Esophagus squamous epithelium (tissue), 5 donors: Measurements from ENCODE around the gene CATSPERD. TPM values are rescaled to one million over a fixed set of nuclear protein-coding genes. Genes with fewer than 3 reads are reported as not detected.
"Not testable (repeated sequence)": the region's sequence is repeated elsewhere in the genome, so short reads cannot be mapped to it uniquely, and the experiment has no call there.

Experiments used
- DNase-seq: peaks from one replicate; lab custom pipeline; 2025; lab: John Stamatoyannopoulos, UW
- H3K27ac ChIP-seq, 4 donors: fragments of 200-600 bp; sonication (generic); one replicate each; pipeline ENCODE4 v1.5.1; 2016 to 2019; ENCODE audit warnings: mild to moderate bottlenecking in 1 of 4
- H3K27me3 ChIP-seq, 4 donors: fragments of 200-600 bp; sonication (generic); 1 replicate in 3 of 4; 2 replicates in 1 of 4; pipeline versions ENCODE4 v1.5.1 to v1.6.0; 2017 to 2021; ENCODE audit warnings: antibody characterized with exemption in 1 of 4
- H3K36me3 ChIP-seq, 3 donors: fragments of 200-600 bp; sonication (generic); one replicate each; pipeline ENCODE4 v1.5.1; 2016 to 2019
- H3K4me1 ChIP-seq, 3 donors: fragments of 200-600 bp; sonication (generic); one replicate each; pipeline ENCODE4 v1.5.1; 2017 to 2019
- H3K4me3 ChIP-seq, 4 donors: fragments of 200-600 bp; sonication (generic); 1 replicate in 3 of 4; 2 replicates in 1 of 4; pipeline ENCODE4 v1.5.1; 2016 to 2019; ENCODE audit warnings: mild to moderate bottlenecking in 2 of 4, moderate library complexity in 1 of 4
- H3K9me3 ChIP-seq, 3 donors: fragments of 200-600 bp; sonication (generic); one replicate each; pipeline ENCODE4 v1.5.1; 2016 to 2019
- CTCF ChIP-seq, 6 experiments: fragments of 450-650 bp in 4 of 6; fragments of 200-600 bp in 2 of 6; sonication (generic) in 2 of 6; IDR thresholded peaks; one replicate each; pipeline ENCODE4 v1.5.1; 2016 to 2019; ENCODE audit warnings: antibody characterized with exemption in 6 of 6, mild to moderate bottlenecking in 4 of 6, moderate library complexity in 4 of 6
- POLR2A ChIP-seq, 4 donors: fragments of 450-650 bp; IDR thresholded peaks; one replicate each; pipeline ENCODE4 v1.6.1; 2017; ENCODE audit warnings: antibody characterized with exemption in 4 of 4, mild to moderate bottlenecking in 4 of 4, moderate library complexity in 3 of 4
- WGBS, 2 donors: methylation state at CpG; one replicate each; pipeline ENCODE4 v1.1.5; 2018; 5-methylcytosine and 5-hydroxymethylcytosine counted together
- intact Hi-C: fragments of 100-400 bp; cut with DNase I; formaldehyde crosslinking; loops from one replicate; pipeline ENCODE4 v1.15.0; 2022
- total RNA-seq, 4 donors: library from RNA; depleted of rRNA; stranded (reverse); fragments of >200 nt; gene quantifications; one replicate each; pipeline ENCODE4 v1.1.0, GENCODE V29; 2016
- donor health status: DM: yes; HTN: yes; CAD: no.

CATSPERD gene
- total RNA-seq, 4 donors from 2014 or later: 0.19 TPM; not detected in 3

GRCh38 chr19:5738423-5738822, 18.0 kb downstream of the CATSPERD start:
- Histone ChIP-seq H3K4me3 (no peak overlapping the region), H3K9me3 (no peaks in the 10 kb centered on the region), H3K36me3 (no peaks in the 10 kb centered on the region), H3K27ac (no peak overlapping the region), H3K4me1 (no peaks in the 10 kb centered on the region), H3K27me3 (peaks cover 0 to 14% (median 0%) of the 10 kb centered on the region in 4 donors)
- no peak for TF ChIP-seq CTCF (IDR thresholded peaks at IDR 0.05)
- no peak for TF ChIP-seq POLR2A (IDR thresholded peaks at IDR 0.05)
- intact Hi-C loops: no loop called here
- DNase-seq: no peak
- 65 to 69% methylated on average over 8 of the region's 8 CpGs for WGBS, 2 donors

GRCh38 chr19:5742051-5742450, 21.6 kb downstream of the CATSPERD start:
- WGBS, 2 donors: 87% methylated on average over 19 of the region's 19 CpGs
- TF ChIP-seq POLR2A (IDR thresholded peaks at IDR 0.05) (no peak), CTCF (IDR thresholded peaks at IDR 0.05) (no peak)
- no peaks in the 10 kb centered on the region for H3K4me1 ChIP-seq
- no peaks in the 10 kb centered on the region for H3K9me3 ChIP-seq
- H3K27me3 ChIP-seq: peaks cover 0 to 31% (median 0%) of the 10 kb centered on the region in 4 donors
- no peak overlapping the region for H3K4me3 ChIP-seq
- intact Hi-C loops: no loop called here
- no peaks in the 10 kb centered on the region for H3K36me3 ChIP-seq
- H3K27ac ChIP-seq: no peak overlapping the region
- DNase-seq: no peak

GRCh38 chr19:5743630-5744029, 23.2 kb downstream of the CATSPERD start:
- Histone ChIP-seq H3K4me1 (no peaks in the 10 kb centered on the region), H3K4me3 (no peak overlapping the region), H3K27ac (no peak overlapping the region), H3K9me3 (no peaks in the 10 kb centered on the region), H3K36me3 (no peaks in the 10 kb centered on the region), H3K27me3 (peaks cover 0 to 42% (median 0%) of the 10 kb centered on the region in 4 donors)
- TF ChIP-seq CTCF (IDR thresholded peaks at IDR 0.05): no peak
- no peak for TF ChIP-seq POLR2A (IDR thresholded peaks at IDR 0.05)
- no peak for DNase-seq
- intact Hi-C loops: no loop called here

GRCh38 chr19:5744999-5745398, 24.6 kb downstream of the CATSPERD start:
- peaks cover 0 to 56% (median 0%) of the 10 kb centered on the region in 4 donors for H3K27me3 ChIP-seq
- H3K9me3 ChIP-seq, intact Hi-C loops, H3K27ac ChIP-seq, DNase-seq, H3K4me1 ChIP-seq, H3K4me3 ChIP-seq, H3K36me3 ChIP-seq: not testable (repeated sequence)
- 86 to 94% methylated on average over 9 to 10 of the region's 10 CpGs for WGBS, 2 donors

GRCh38 chr19:5748920-5749319, 28.5 kb downstream of the CATSPERD start:
- H3K9me3 ChIP-seq, H3K36me3 ChIP-seq, H3K4me1 ChIP-seq, DNase-seq, H3K4me3 ChIP-seq, H3K27ac ChIP-seq, intact Hi-C loops: not testable (repeated sequence)
- peaks cover 0 to 49% (median 0%) of the 10 kb centered on the region in 4 donors for H3K27me3 ChIP-seq
- WGBS, 2 donors: 13 to 19% methylated on average over 6 of the region's 6 CpGs

GRCh38 chr19:5749505-5749904, 29.1 kb downstream of the CATSPERD start:
- intact Hi-C loops: no loop called here
- Histone ChIP-seq H3K4me1 (no peaks in the 10 kb centered on the region), H3K27me3 (peaks cover 0 to 49% (median 0%) of the 10 kb centered on the region in 4 donors), H3K4me3 (no peak overlapping the region), H3K9me3 (no peaks in the 10 kb centered on the region), H3K27ac (no peak overlapping the region), H3K36me3 (no peaks in the 10 kb centered on the region)
- no peak for TF ChIP-seq CTCF (IDR thresholded peaks at IDR 0.05)
- TF ChIP-seq POLR2A (IDR thresholded peaks at IDR 0.05): no peak
- WGBS, 2 donors: 77 to 83% methylated on average over 5 of the region's 5 CpGs
- DNase-seq: no peak
